GM18870 (cell line): ENCODE results near the gene HOXA13.

ENCODE experiments used
- ATAC-seq: cut with Tn5 transposase; IDR thresholded peaks from one replicate; pipeline ENCODE4 v1.9.1; 2021; ENCODE audit warnings: moderate library complexity; ENCODE audit not compliant: unreplicated experiment

The HOXA13 gene

GRCh38 chr7:27148756-27149641 lies 50.9 kb downstream of the HOXA13 start:
- no peak for ATAC-seq

DNA sequence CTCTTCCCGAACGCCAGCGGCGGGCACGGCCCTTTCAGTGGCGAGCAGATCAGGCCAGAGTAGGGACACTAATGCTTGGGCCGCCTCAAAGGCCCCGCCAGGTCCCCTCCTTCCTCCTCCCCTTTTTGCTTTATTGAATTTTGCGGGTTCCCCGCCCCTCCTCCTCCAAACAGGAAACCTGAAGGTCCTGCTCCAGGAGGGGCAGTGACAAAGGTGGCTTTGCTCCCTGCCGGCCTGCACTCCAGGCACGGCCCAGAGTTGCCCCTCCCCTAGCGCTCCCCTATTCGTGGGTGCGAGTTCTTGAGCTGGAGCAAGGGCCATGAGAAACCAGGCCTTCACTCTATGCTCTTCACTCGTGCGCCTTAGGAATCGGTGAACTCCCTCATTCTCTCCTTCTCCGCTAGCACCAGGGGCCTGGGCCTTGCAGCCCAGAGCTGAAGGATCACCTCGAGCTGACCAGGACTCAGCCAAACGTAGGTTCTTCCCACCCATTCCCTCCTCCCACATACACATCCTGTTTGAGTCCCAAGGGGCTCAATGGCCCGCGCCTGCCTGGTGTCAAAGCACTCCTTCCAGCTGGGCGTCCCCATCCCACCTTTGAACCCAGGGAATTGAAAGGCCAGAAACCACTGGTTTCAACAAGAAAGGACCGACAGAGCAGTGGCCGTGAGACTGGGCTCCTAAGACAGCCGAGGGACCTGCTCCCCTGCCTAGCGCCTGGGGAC lies 51.7 kb downstream of the HOXA13 start:
- ATAC-seq, result no peak

DNA sequence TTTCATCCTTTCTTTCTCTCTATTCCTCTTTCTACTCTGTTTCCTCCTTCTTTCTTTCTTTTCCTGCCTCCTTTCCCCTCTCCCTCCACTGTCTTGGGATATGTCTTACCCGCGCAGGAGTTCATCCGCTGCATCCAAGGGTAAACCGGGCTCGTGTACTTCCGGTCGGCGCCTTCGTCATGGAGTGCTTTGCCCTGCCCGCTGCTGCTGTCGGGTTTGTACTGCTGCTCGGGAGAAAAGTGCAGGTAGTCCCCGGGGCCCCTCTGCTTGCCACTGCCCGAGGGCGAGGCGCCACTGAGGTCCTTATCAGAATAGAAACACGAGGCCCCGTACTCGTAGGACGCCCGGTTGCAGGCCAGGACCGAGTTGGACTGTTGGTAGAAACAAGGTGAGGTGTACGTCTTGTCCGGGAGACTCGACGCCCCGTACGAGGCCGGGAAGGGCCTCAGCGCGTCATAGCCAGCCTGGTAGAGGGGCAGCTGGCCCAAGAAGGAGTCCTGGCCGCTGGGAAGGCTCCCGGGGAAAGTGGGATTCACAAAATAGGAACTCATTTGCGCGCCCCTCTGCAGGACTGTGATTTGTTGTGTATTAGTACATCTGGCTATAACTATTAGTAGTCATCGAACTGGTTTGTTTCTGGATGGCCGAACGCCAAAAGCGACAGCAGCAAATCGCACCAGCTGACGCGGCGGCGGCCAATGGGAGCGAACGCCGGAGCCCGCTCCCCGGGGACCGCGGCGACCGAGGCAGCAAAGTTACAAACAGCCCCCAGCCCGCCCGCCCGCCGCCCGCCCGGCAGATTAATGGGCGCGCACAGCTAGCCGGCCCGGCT lies 52.5 kb downstream of the HOXA13 start, which contains the start of gene HOXA6:
Gene HOXA6, minus strand, starts transcription at position 576 of the 832 bp plus-strand sequence. Its CDS starts 25 bp downstream, at position 551.
- no peak for ATAC-seq

- no peak for ATAC-seq
Measured at GRCh38 chr7:27146491-27147198, 53.2 kb downstream of the HOXA13 start.

- ATAC-seq, result no peak
Measured at GRCh38 chr7:27145914-27146412, 53.9 kb downstream of the HOXA13 start.

DNA sequence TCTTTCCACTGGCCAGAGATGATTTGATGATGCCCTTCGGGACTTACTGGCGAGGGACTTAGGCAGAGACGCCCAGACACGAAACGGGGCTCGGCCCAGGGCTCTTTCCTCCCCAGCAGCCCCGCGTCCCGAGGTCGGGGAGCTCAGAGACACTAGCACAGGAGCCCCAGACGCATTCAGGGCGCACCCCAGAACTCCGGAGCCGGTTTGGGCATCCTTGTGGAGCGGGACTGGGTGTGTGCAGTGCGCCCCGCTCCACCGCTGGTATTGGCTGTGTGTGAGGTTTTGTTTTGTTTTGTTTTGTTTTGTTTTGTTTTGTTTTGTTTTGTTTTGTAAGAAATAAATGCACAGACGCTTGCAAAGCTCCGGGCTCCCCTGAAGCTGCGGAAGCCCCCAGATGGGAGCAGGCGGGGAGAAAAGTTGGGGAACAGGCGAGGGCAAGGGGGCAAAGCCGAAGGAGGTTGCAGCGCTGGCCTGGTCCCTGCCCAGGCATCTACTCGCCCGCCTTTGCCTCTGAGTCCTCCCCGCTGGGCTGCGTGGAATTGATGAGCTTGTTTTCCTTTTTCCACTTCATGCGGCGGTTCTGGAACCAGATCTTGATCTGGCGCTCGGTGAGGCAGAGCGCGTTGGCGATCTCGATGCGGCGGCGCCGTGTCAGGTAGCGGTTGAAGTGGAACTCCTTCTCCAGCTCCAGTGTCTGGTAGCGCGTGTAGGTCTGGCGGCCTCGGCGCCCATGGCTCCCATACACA lies 54.6 kb downstream of the HOXA13 start:
- no peak for ATAC-seq

GRCh38 chr7:27144781-27145164 lies 55.1 kb downstream of the HOXA13 start:
- no peak for ATAC-seq
